Loucy (cell line): ENCODE data around the gene SCNN1A.

Experiments used
- H2AFZ ChIP-seq: fragments of 200-600 bp; sonication (generic); 2 replicates; pipeline ENCODE4 v1.6.0; 2016; ENCODE audit warnings: antibody characterized with exemption, mild to moderate bottlenecking, low read length, moderate library complexity
- H3F3A ChIP-seq: fragments of 200-600 bp; 2 replicates; pipeline ENCODE4 v1.6.0; 2016; ENCODE audit warnings: antibody characterized with exemption, low read depth, mild to moderate bottlenecking
- H3K27me3 ChIP-seq: fragments of 200-600 bp; sonication (generic); 2 replicates; pipeline ENCODE4 v1.6.1; 2014; ENCODE audit warnings: low read length, mild to moderate bottlenecking; ENCODE audit not compliant: insufficient read depth, poor library complexity, severe bottlenecking
- H3K36me3 ChIP-seq: fragments of 200-600 bp; sonication (generic); 2 replicates; pipeline ENCODE4 v1.6.1; 2016; ENCODE audit warnings: low read length; ENCODE audit not compliant: insufficient read depth
- H3K4me1 ChIP-seq: fragments of 200-600 bp; sonication (generic); 2 replicates; pipeline ENCODE4 v1.5.1; 2014; ENCODE audit warnings: low read length, mild to moderate bottlenecking; ENCODE audit not compliant: insufficient read depth, poor library complexity, severe bottlenecking
- H3K4me2 ChIP-seq: fragments of 200-600 bp; sonication (generic); 2 replicates; pipeline ENCODE4 v1.6.0; 2014; ENCODE audit warnings: antibody characterized with exemption, low read length, low read depth, mild to moderate bottlenecking; ENCODE audit not compliant: poor library complexity, severe bottlenecking
- H3K4me3 ChIP-seq: fragments of 200-600 bp; sonication (generic); 2 replicates; pipeline ENCODE4 v1.5.1; 2014; ENCODE audit warnings: low read length, mild to moderate bottlenecking, mixed read lengths; ENCODE audit not compliant: poor library complexity, severe bottlenecking
- H3K79me2 ChIP-seq: fragments of 200-600 bp; sonication (generic); 2 replicates; pipeline ENCODE4 v1.6.1; 2014; ENCODE audit warnings: low read length; ENCODE audit not compliant: insufficient read depth
- H3K9ac ChIP-seq: fragments of 200-600 bp; sonication (generic); 2 replicates; pipeline ENCODE4 v1.6.0; 2014; ENCODE audit warnings: mild to moderate bottlenecking, low read depth, low read length, moderate library complexity; ENCODE audit not compliant: poor library complexity, severe bottlenecking
- H3K9me2 ChIP-seq: fragments of 200-600 bp; sonication (generic); replicated peaks from 2 replicates; pipeline ENCODE4 v1.6.1; 2016; ENCODE audit warnings: low read depth, low read length, mixed read lengths
- H3K9me3 ChIP-seq: fragments of 200-600 bp; sonication (generic); 2 replicates; pipeline ENCODE4 v1.6.1; 2014; ENCODE audit warnings: mild to moderate bottlenecking, antibody characterized with exemption, low read length, low read depth; ENCODE audit not compliant: insufficient read depth
- H4K20me1 ChIP-seq: fragments of 200-600 bp; sonication (generic); 2 replicates; pipeline ENCODE4 v1.6.0; 2014; ENCODE audit warnings: antibody characterized with exemption, low read length, mild to moderate bottlenecking; ENCODE audit not compliant: insufficient read depth, poor library complexity, severe bottlenecking
- EZH2phosphoT487 ChIP-seq: fragments of 200-600 bp; IDR thresholded peaks from 2 replicates; pipeline ENCODE4 v1.6.1; 2018; ENCODE audit warnings: antibody characterized with exemption, mild to moderate bottlenecking, moderate library complexity, borderline replicate concordance
- TF ChIP-seq, protein P1 (sequence below): fragments of 200-600 bp; sonication (generic); conservative IDR thresholded peaks from 2 replicates; pipeline ENCODE4 v1.5.1; 2014; ENCODE audit warnings: mild to moderate bottlenecking, antibody characterized with exemption, low read length

The SCNN1A gene

GRCh38 chr12:6337958-6338433 is 37.4 kb downstream of the SCNN1A start:
- Histone ChIP-seq H3K9me2 (no peaks in the 10 kb centered on the region), H2AFZ (no peak overlapping the region), H3K4me2 (peak overlapping the region; percentile 100), H3K79me2 (peaks cover 96% of the 10 kb centered on the region), H3K9ac (peak overlapping the region; percentile 100), H3K4me3 (peak overlapping the region; percentile 94), H3K9me3 (no peaks in the 10 kb centered on the region), H3K27me3 (peaks cover 11% of the 10 kb centered on the region), H4K20me1 (peaks cover 59% of the 10 kb centered on the region), H3F3A (peaks cover 11% of the 10 kb centered on the region; the same call in 1 of the 2 replicates), H3K4me1 (peaks cover 59% of the 10 kb centered on the region), H3K36me3 (peaks cover 19% of the 10 kb centered on the region; the same call in 1 of the 2 replicates)
- TF ChIP-seq, protein P1, sequence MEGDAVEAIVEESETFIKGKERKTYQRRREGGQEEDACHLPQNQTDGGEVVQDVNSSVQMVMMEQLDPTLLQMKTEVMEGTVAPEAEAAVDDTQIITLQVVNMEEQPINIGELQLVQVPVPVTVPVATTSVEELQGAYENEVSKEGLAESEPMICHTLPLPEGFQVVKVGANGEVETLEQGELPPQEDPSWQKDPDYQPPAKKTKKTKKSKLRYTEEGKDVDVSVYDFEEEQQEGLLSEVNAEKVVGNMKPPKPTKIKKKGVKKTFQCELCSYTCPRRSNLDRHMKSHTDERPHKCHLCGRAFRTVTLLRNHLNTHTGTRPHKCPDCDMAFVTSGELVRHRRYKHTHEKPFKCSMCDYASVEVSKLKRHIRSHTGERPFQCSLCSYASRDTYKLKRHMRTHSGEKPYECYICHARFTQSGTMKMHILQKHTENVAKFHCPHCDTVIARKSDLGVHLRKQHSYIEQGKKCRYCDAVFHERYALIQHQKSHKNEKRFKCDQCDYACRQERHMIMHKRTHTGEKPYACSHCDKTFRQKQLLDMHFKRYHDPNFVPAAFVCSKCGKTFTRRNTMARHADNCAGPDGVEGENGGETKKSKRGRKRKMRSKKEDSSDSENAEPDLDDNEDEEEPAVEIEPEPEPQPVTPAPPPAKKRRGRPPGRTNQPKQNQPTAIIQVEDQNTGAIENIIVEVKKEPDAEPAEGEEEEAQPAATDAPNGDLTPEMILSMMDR, result no peak
- no peak for TF ChIP-seq EZH2phosphoT487

DNA sequence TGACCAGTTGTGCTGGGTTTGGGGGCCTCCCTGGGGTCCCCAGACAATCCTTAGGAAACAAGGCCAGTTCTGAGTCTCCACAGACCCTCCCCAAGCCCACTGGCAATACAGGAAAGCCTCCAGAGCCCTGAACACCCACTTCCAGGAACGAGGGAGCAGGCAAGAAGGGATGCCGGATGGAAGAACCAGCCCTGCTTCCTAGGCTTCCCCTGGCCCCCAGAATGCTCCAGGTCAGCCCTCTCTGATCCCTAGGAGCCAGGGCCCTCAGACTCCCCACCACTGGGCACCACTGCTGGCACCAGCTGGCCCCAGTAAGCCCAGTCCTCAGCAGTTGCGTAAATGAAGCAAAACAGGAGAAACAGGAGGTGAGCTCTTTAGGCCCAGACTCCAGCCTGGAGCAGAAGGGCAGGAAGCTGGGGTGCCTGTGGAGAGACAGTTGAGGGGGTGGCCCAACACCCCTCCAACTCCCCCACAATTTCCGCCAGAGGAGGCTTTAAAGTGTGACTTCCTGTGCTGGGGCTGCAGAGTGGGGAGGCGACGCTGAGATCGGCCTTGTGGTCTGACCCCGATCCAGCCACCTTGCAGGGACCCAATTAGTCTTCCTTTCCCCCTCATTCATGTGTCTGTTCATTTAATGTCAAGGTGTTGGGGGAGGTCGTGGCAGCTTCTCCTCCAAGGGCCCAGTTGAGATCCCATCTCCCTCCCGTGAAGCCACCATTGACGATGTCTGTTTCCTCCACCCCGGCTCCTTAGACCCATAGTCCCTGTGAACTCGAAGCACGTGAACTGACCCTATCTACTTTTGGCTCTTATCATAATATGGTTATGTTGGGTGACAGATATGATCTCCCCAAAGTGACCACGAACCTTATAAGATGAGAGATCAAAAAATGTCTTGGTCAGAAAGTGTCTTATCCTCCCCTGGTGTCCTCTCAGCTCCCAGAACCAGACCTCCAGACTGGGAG is 38.2 kb downstream of the SCNN1A start:
- no peak overlapping the region for H2AFZ ChIP-seq
- H3K36me3 ChIP-seq, result peaks cover 27% of the 10 kb centered on the region; the same call in 1 of the 2 replicates
- H3K9ac ChIP-seq, result peak overlapping the region; percentile 100
- H3K9me2 ChIP-seq, result no peaks in the 10 kb centered on the region
- H4K20me1 ChIP-seq, result peaks cover 64% of the 10 kb centered on the region
- no peak for TF ChIP-seq EZH2phosphoT487
- TF ChIP-seq, protein P1, result no peak
- H3K27me3 ChIP-seq, result peaks cover 11% of the 10 kb centered on the region
- H3K9me3 ChIP-seq, result no peaks in the 10 kb centered on the region
- peak overlapping the region; percentile 100 for H3K4me2 ChIP-seq
- H3K4me3 ChIP-seq, result peak overlapping the region; percentile 94
- H3K79me2 ChIP-seq, result peaks cover 96% of the 10 kb centered on the region
- peaks cover 11% of the 10 kb centered on the region; the same call in 1 of the 2 replicates for H3F3A ChIP-seq
- H3K4me1 ChIP-seq, result peaks cover 51% of the 10 kb centered on the region

- Histone ChIP-seq H3K4me1 (peaks cover 48% of the 10 kb centered on the region), H3K27me3 (peaks cover 8% of the 10 kb centered on the region), H2AFZ (no peak overlapping the region), H3K36me3 (peaks cover 34% of the 10 kb centered on the region; the same call in 1 of the 2 replicates), H3K9me3 (no peaks in the 10 kb centered on the region), H3K4me3 (peak overlapping the region; percentile 94), H4K20me1 (peaks cover 58% of the 10 kb centered on the region), H3K9me2 (no peaks in the 10 kb centered on the region), H3K79me2 (peaks cover 89% of the 10 kb centered on the region), H3K9ac (peak overlapping the region; percentile 100), H3K4me2 (peak overlapping the region; percentile 100), H3F3A (peaks cover 11% of the 10 kb centered on the region; the same call in 1 of the 2 replicates)
- TF ChIP-seq EZH2phosphoT487, result no peak
- TF ChIP-seq, protein P1, result no peak
Measured at GRCh38 chr12:6336079-6336888, 39.1 kb downstream of the SCNN1A start.
